HEK293 (cell line): ENCODE measurements around the gene LIPJ.

Experiments
- CTCF ChIA-PET: fragments of 350-600 bp; formaldehyde crosslinking; extraction: SDS; loops from one replicate; lab custom pipeline; 2021; ENCODE audit warnings: antibody characterized with exemption; lab: Yijun Ruan, JAX
- POLR2A ChIA-PET: fragments of 300-600 bp; formaldehyde crosslinking; extraction: SDS; loops from one replicate; lab custom pipeline; 2020; ENCODE audit warnings: antibody characterized with exemption, inconsistent platforms; lab: Yijun Ruan, JAX
- H3K27ac ChIP-seq: fragments of 200-500 bp; sonication (Bioruptor generic); 2 replicates; pipeline ENCODE4 v1.5.1; 2014; ENCODE audit warnings: low read depth, low read length, control low read depth, inconsistent platforms; ENCODE audit errors: extremely low read depth
- H3K36me3 ChIP-seq, 2 experiments: fragments of 200-500 bp in 1 of 2; sonication (Bioruptor generic) in 1 of 2; 1 replicate in 1 of 2; 2 replicates in 1 of 2; pipeline ENCODE4 v1.5.1; 2014 to 2017; ENCODE audit warnings: inconsistent platforms in 2 of 2, low read length in 2 of 2; ENCODE audit not compliant: control insufficient read depth in 2 of 2, insufficient read depth in 1 of 2
- H3K4me1 ChIP-seq: fragments of 200-500 bp; sonication (Bioruptor generic); 2 replicates; pipeline ENCODE4 v1.5.1; 2014; ENCODE audit warnings: mild to moderate bottlenecking, low read length, inconsistent platforms; ENCODE audit not compliant: control insufficient read depth, insufficient read depth
- H3K4me3 ChIP-seq: 2 replicates; pipeline ENCODE4 v1.5.1; 2011; ENCODE audit warnings: low read depth, mild to moderate bottlenecking, control low read depth, low read length, moderate library complexity
- H3K9me3 ChIP-seq: fragments of 200-500 bp; sonication (Bioruptor generic); 2 replicates; pipeline ENCODE4 v1.5.1; 2014; ENCODE audit warnings: low read depth, low read length, inconsistent platforms; ENCODE audit not compliant: control insufficient read depth, insufficient read depth
- BCL11A ChIP-seq: fragments of 450-650 bp; formaldehyde crosslinking; IDR thresholded peaks from 2 replicates; pipeline ENCODE4 v1.5.1; 2016; ENCODE audit warnings: low read depth, missing biosample characterization, missing genetic modification characterization
- BCL11B ChIP-seq: fragments of 450-650 bp; formaldehyde crosslinking; IDR thresholded peaks from 2 replicates; pipeline ENCODE4 v1.5.1; 2016; ENCODE audit warnings: low read depth, missing biosample characterization, missing genetic modification characterization
- FEZF1 ChIP-seq: fragments of 450-650 bp; formaldehyde crosslinking; IDR thresholded peaks from 2 replicates; pipeline ENCODE4 v1.5.1; 2016; ENCODE audit warnings: missing biosample characterization, missing genetic modification characterization
- GLI4 ChIP-seq: fragments of 450-650 bp; formaldehyde crosslinking; IDR thresholded peaks from 2 replicates; pipeline ENCODE4 v1.5.1; 2016; ENCODE audit warnings: missing biosample characterization, missing genetic modification characterization
- GLIS1 ChIP-seq: fragments of 450-650 bp; formaldehyde crosslinking; IDR thresholded peaks from 2 replicates; pipeline ENCODE4 v1.5.1; 2016; ENCODE audit warnings: missing biosample characterization, missing genetic modification characterization
- IKZF3 ChIP-seq: fragments of 450-650 bp; IDR thresholded peaks from 2 replicates; pipeline ENCODE4 v1.5.0; 2018; ENCODE audit warnings: missing biosample characterization, mild to moderate bottlenecking, missing genetic modification characterization, moderate library complexity
- KLF10 ChIP-seq: fragments of 450-650 bp; IDR thresholded peaks from 2 replicates; pipeline ENCODE4 v1.5.1; 2018; ENCODE audit warnings: missing biosample characterization, mild to moderate bottlenecking, missing genetic modification characterization
- KLF16 ChIP-seq: fragments of 450-650 bp; formaldehyde crosslinking; IDR thresholded peaks from 2 replicates; pipeline ENCODE4 v1.5.1; 2017; ENCODE audit warnings: missing biosample characterization, missing genetic modification characterization
- KLF8 ChIP-seq: fragments of 450-650 bp; formaldehyde crosslinking; IDR thresholded peaks from 2 replicates; pipeline ENCODE4 v1.5.1; 2016; ENCODE audit warnings: missing biosample characterization, missing genetic modification characterization
- MEIS1 ChIP-seq: sonication (generic); formaldehyde crosslinking; IDR thresholded peaks from 2 replicates; pipeline ENCODE4 v1.8.1; 2022; ENCODE audit warnings: missing genetic modification reagents, mild to moderate bottlenecking, borderline replicate concordance
- OSR2 ChIP-seq: fragments of 450-650 bp; formaldehyde crosslinking; IDR thresholded peaks from 2 replicates; pipeline ENCODE4 v1.5.1; 2016; ENCODE audit warnings: missing biosample characterization, missing genetic modification characterization
- OVOL3 ChIP-seq: fragments of 450-650 bp; formaldehyde crosslinking; IDR thresholded peaks from 2 replicates; pipeline ENCODE4 v1.5.1; 2016; ENCODE audit warnings: missing biosample characterization, missing genetic modification characterization
- PRDM1 ChIP-seq: fragments of 450-650 bp; formaldehyde crosslinking; IDR thresholded peaks from 2 replicates; pipeline ENCODE4; 2016; ENCODE audit warnings: missing biosample characterization, missing genetic modification characterization
- SETDB1 ChIP-seq: IDR thresholded peaks from one replicate; pipeline ENCODE4 v1.6.1; 2017; ENCODE audit warnings: mild to moderate bottlenecking, low read length, moderate library complexity, mixed read lengths; ENCODE audit not compliant: insufficient read length
- WT1 ChIP-seq: fragments of 450-650 bp; formaldehyde crosslinking; IDR thresholded peaks from 2 replicates; pipeline ENCODE4 v1.5.1; 2016; ENCODE audit warnings: missing biosample characterization, missing genetic modification characterization
- ZBTB11 ChIP-seq: fragments of 450-650 bp; formaldehyde crosslinking; conservative IDR thresholded peaks from 2 replicates; pipeline ENCODE4 v1.5.1; 2016; ENCODE audit warnings: low read depth, missing biosample characterization, missing genetic modification characterization
- ZEB2 ChIP-seq: fragments of 450-650 bp; formaldehyde crosslinking; IDR thresholded peaks from 2 replicates; pipeline ENCODE4 v1.5.1; 2016; ENCODE audit warnings: missing biosample characterization, missing genetic modification characterization
- ZNF112 ChIP-seq: fragments of 450-650 bp; formaldehyde crosslinking; IDR thresholded peaks from 2 replicates; pipeline ENCODE4 v1.5.0; 2017; ENCODE audit warnings: missing biosample characterization, missing genetic modification characterization
- ZNF133 ChIP-seq: fragments of 450-650 bp; formaldehyde crosslinking; IDR thresholded peaks from 2 replicates; pipeline ENCODE4 v1.5.1; 2016; ENCODE audit warnings: missing biosample characterization, missing genetic modification characterization
- ZNF175 ChIP-seq: fragments of 450-650 bp; formaldehyde crosslinking; IDR thresholded peaks from 2 replicates; pipeline ENCODE4 v1.5.1; 2016; ENCODE audit warnings: missing biosample characterization, missing genetic modification characterization
- ZNF221 ChIP-seq: fragments of 450-650 bp; formaldehyde crosslinking; IDR thresholded peaks from 2 replicates; pipeline ENCODE4 v1.5.1; 2017; ENCODE audit warnings: missing biosample characterization, missing genetic modification characterization, borderline replicate concordance
- ZNF335 ChIP-seq: fragments of 450-650 bp; formaldehyde crosslinking; conservative IDR thresholded peaks from 2 replicates; pipeline ENCODE4 v1.5.1; 2016; ENCODE audit warnings: missing biosample characterization, missing genetic modification characterization
- ZNF473 ChIP-seq: fragments of 450-650 bp; formaldehyde crosslinking; IDR thresholded peaks from 2 replicates; pipeline ENCODE4 v1.5.1; 2017; ENCODE audit warnings: missing biosample characterization, missing genetic modification characterization
- ZNF501 ChIP-seq: fragments of 450-650 bp; formaldehyde crosslinking; IDR thresholded peaks from 2 replicates; pipeline ENCODE4 v1.5.1; 2016; ENCODE audit warnings: missing biosample characterization, missing genetic modification characterization
- ZNF555 ChIP-seq: fragments of 450-650 bp; formaldehyde crosslinking; conservative IDR thresholded peaks from 2 replicates; pipeline ENCODE4 v1.5.1; 2017; ENCODE audit warnings: missing biosample characterization, mild to moderate bottlenecking, missing genetic modification characterization, inconsistent platforms
- ZNF571 ChIP-seq: fragments of 450-650 bp; formaldehyde crosslinking; IDR thresholded peaks from 2 replicates; pipeline ENCODE4 v1.5.0; 2017; ENCODE audit warnings: missing biosample characterization, missing genetic modification characterization
- ZNF596 ChIP-seq: fragments of 450-650 bp; IDR thresholded peaks from 2 replicates; pipeline ENCODE4 v1.5.0; 2018; ENCODE audit warnings: missing biosample characterization, mild to moderate bottlenecking, missing genetic modification characterization, moderate library complexity
- ZNF629 ChIP-seq: fragments of 450-650 bp; formaldehyde crosslinking; IDR thresholded peaks from 2 replicates; pipeline ENCODE4 v1.5.1; 2017; ENCODE audit warnings: missing biosample characterization, missing genetic modification characterization
- ZNF785 ChIP-seq: fragments of 450-650 bp; formaldehyde crosslinking; IDR thresholded peaks from 2 replicates; pipeline ENCODE4 v1.5.1; 2016; ENCODE audit warnings: missing biosample characterization, missing genetic modification characterization
- ZNF792 ChIP-seq: fragments of 450-650 bp; formaldehyde crosslinking; IDR thresholded peaks from 2 replicates; pipeline ENCODE4 v1.5.1; 2016; ENCODE audit warnings: missing biosample characterization, missing genetic modification characterization
- TF ChIP-seq, protein P1 (sequence below): fragments of 450-650 bp; formaldehyde crosslinking; IDR thresholded peaks from 2 replicates; pipeline ENCODE4 v1.5.1; 2016; ENCODE audit warnings: missing biosample characterization, missing genetic modification characterization
- TF ChIP-seq, protein P2 (sequence below): fragments of 450-650 bp; formaldehyde crosslinking; IDR thresholded peaks from 2 replicates; pipeline ENCODE4 v1.5.1; 2016; ENCODE audit warnings: missing biosample characterization, missing genetic modification characterization
- TF ChIP-seq, protein P3 (sequence below): fragments of 450-650 bp; formaldehyde crosslinking; IDR thresholded peaks from 2 replicates; pipeline ENCODE4 v1.5.1; 2016; ENCODE audit warnings: missing biosample characterization, missing genetic modification characterization

Gene LIPJ

DNA sequence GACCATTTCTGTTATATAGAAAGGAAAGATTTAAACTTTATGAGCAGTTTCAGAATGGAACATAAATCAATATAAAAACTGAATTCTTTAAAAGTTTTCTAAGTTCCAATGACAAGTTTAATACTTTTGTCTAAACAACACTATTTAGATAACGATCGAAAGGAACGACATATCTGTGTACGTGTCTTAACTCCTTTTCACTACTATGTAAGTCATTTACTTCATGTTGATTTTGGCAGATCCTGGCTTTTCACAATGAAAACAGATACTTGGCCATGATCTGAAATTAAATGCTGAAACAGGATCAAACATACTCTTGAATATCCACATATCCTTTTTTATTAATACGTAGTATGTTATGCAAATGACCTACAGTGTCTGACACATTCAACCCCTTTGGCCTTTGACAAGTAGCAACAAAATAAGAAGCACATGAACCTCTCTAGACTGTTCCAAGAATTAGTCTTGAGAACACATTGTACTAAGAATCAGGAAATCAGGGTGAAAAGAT lies 45.4 kb upstream of the LIPJ start:
- H3K27ac ChIP-seq: peak overlapping the region; percentile 42; the same call in 1 of the 2 replicates
- peak; percentile 33; the same call in 1 of the 2 replicates for TF ChIP-seq ZNF501 (tag by site-specific recombination)
- no peak for TF ChIP-seq ZBTB11
- TF ChIP-seq ZNF785 (tag by site-specific recombination): no peak
- TF ChIP-seq ZNF629 (tag by site-specific recombination): peak; percentile 37; the same call in 1 of the 2 replicates
- no peak for TF ChIP-seq ZNF221
- no peak for TF ChIP-seq ZNF335 (tag by site-specific recombination)
- TF ChIP-seq WT1 (tag by site-specific recombination): peak; percentile 87
- no peak for TF ChIP-seq MEIS1 (CRISPR knock-in tag)
- peak; percentile 66 for TF ChIP-seq ZNF596
- no peak for TF ChIP-seq GLI4 (tag by site-specific recombination)
- no peak for TF ChIP-seq SETDB1
- TF ChIP-seq, protein P1, sequence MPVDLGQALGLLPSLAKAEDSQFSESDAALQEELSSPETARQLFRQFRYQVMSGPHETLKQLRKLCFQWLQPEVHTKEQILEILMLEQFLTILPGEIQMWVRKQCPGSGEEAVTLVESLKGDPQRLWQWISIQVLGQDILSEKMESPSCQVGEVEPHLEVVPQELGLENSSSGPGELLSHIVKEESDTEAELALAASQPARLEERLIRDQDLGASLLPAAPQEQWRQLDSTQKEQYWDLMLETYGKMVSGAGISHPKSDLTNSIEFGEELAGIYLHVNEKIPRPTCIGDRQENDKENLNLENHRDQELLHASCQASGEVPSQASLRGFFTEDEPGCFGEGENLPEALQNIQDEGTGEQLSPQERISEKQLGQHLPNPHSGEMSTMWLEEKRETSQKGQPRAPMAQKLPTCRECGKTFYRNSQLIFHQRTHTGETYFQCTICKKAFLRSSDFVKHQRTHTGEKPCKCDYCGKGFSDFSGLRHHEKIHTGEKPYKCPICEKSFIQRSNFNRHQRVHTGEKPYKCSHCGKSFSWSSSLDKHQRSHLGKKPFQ (tag by site-specific recombination): peak; percentile 60; the same call in 1 of the 2 replicates
- peak; percentile 77 for TF ChIP-seq IKZF3 (tag by site-specific recombination)
- TF ChIP-seq FEZF1 (tag by site-specific recombination): peak; percentile 88
- TF ChIP-seq OSR2 (tag by site-specific recombination): peak; percentile 82
- TF ChIP-seq, protein P2, sequence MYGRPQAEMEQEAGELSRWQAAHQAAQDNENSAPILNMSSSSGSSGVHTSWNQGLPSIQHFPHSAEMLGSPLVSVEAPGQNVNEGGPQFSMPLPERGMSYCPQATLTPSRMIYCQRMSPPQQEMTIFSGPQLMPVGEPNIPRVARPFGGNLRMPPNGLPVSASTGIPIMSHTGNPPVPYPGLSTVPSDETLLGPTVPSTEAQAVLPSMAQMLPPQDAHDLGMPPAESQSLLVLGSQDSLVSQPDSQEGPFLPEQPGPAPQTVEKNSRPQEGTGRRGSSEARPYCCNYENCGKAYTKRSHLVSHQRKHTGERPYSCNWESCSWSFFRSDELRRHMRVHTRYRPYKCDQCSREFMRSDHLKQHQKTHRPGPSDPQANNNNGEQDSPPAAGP (tag by site-specific recombination): no peak
- TF ChIP-seq ZNF133 (tag by site-specific recombination): no peak
- no peak for TF ChIP-seq ZNF571 (tag by site-specific recombination)
- TF ChIP-seq ZNF792 (tag by site-specific recombination): no peak
- no peak for TF ChIP-seq GLIS1 (tag by site-specific recombination)
- TF ChIP-seq ZNF473 (tag by site-specific recombination): no peak
- TF ChIP-seq ZEB2 (tag by site-specific recombination): 0 out of 2 replicates have a peak, but pooled peaks have one; percentile 11
- 0 out of 2 replicates have a peak, but pooled peaks have one; percentile 36 for TF ChIP-seq KLF10
- TF ChIP-seq ZNF112 (tag by site-specific recombination): no peak
- no peak for TF ChIP-seq PRDM1 (tag by site-specific recombination)
- TF ChIP-seq KLF16 (tag by site-specific recombination): 0 out of 2 replicates have a peak, but pooled peaks have one; percentile 21
- TF ChIP-seq BCL11A (tag by site-specific recombination): peak; percentile 64; the same call in 1 of the 2 replicates
- TF ChIP-seq OVOL3: peak; percentile 76; the same call in 1 of the 2 replicates
- no peak for TF ChIP-seq ZNF555
- TF ChIP-seq, protein P3, sequence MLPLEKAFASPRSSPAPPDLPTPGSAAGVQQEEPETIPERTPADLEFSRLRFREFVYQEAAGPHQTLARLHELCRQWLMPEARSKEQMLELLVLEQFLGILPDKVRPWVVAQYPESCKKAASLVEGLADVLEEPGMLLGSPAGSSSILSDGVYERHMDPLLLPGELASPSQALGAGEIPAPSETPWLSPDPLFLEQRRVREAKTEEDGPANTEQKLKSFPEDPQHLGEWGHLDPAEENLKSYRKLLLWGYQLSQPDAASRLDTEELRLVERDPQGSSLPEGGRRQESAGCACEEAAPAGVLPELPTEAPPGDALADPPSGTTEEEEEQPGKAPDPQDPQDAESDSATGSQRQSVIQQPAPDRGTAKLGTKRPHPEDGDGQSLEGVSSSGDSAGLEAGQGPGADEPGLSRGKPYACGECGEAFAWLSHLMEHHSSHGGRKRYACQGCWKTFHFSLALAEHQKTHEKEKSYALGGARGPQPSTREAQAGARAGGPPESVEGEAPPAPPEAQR: no peak
- TF ChIP-seq BCL11B (tag by site-specific recombination): peak; percentile 80; the same call in 1 of the 2 replicates
- peak; percentile 77 for TF ChIP-seq KLF8 (tag by site-specific recombination)
- no peak for TF ChIP-seq ZNF175

More for the DNA sequence above, 45.4 kb upstream of the LIPJ start:
- no peak overlapping the region for H3K4me3 ChIP-seq
- H3K9me3 ChIP-seq: no peaks in the 10 kb centered on the region
- ChIA-PET CTCF (no interaction called here), POLR2A (no interaction called here)
- H3K4me1 ChIP-seq: peaks cover 45% of the 10 kb centered on the region
- no peaks in the 10 kb centered on the region for H3K36me3 ChIP-seq
